Measurements from ENCODE around the gene VAT1L. TPM values are rescaled to one million over a fixed set of nuclear protein-coding genes. Genes with fewer than 3 reads are reported as not detected.

Gene VAT1L
- total RNA-seq, 1 donor from 2014 or later: 1.1 TPM

- no peak overlapping the region for H3K4me3 Mint-ChIP-seq (ENCODE audit: unreplicated experiment)
- TF ChIP-seq CTCF (IDR thresholded peaks at IDR 0.05; ENCODE audit: unreplicated experiment): no peak
- no peak for DNase-seq (ENCODE audit: low spot score)
- H3K27me3 Mint-ChIP-seq (ENCODE audit: unreplicated experiment): peaks cover 10% of the 10 kb centered on the region
- peaks cover 2% of the 10 kb centered on the region for H3K4me1 Mint-ChIP-seq (ENCODE audit: unreplicated experiment)
- no peaks in the 10 kb centered on the region for H3K9me3 Mint-ChIP-seq (ENCODE audit: unreplicated experiment)
- H3K36me3 Mint-ChIP-seq (ENCODE audit: low read depth, unreplicated experiment): no peaks in the 10 kb centered on the region
- no peak overlapping the region for H3K27ac Mint-ChIP-seq (ENCODE audit: unreplicated experiment)
Measured at GRCh38 chr16:77843405-77843804, 55.0 kb downstream of the VAT1L start.

GRCh38 chr16:77844801-77845200 lies 56.4 kb downstream of the VAT1L start:
- Mint-ChIP-seq H3K9me3 (ENCODE audit: unreplicated experiment) (no peaks in the 10 kb centered on the region), H3K27me3 (ENCODE audit: unreplicated experiment) (peaks cover 5% of the 10 kb centered on the region), H3K4me1 (ENCODE audit: unreplicated experiment) (no peaks in the 10 kb centered on the region), H3K36me3 (ENCODE audit: low read depth, unreplicated experiment) (no peaks in the 10 kb centered on the region), H3K27ac (ENCODE audit: unreplicated experiment) (no peak overlapping the region), H3K4me3 (ENCODE audit: unreplicated experiment) (no peak overlapping the region)
- TF ChIP-seq CTCF (IDR thresholded peaks at IDR 0.05; ENCODE audit: unreplicated experiment): no peak
- DNase-seq (ENCODE audit: low spot score): no peak

- H3K4me3 Mint-ChIP-seq (ENCODE audit: unreplicated experiment): no peak overlapping the region
- no peaks in the 10 kb centered on the region for H3K36me3 Mint-ChIP-seq (ENCODE audit: low read depth, unreplicated experiment)
- peaks cover 8% of the 10 kb centered on the region for H3K4me1 Mint-ChIP-seq (ENCODE audit: unreplicated experiment)
- no peaks in the 10 kb centered on the region for H3K9me3 Mint-ChIP-seq (ENCODE audit: unreplicated experiment)
- no peak for DNase-seq (ENCODE audit: low spot score)
- TF ChIP-seq CTCF (IDR thresholded peaks at IDR 0.05; ENCODE audit: unreplicated experiment): no peak
- H3K27ac Mint-ChIP-seq (ENCODE audit: unreplicated experiment): no peak overlapping the region
- H3K27me3 Mint-ChIP-seq (ENCODE audit: unreplicated experiment): peaks cover 2% of the 10 kb centered on the region
Measured at GRCh38 chr16:77849646-77850258, 61.4 kb downstream of the VAT1L start.

- no peaks in the 10 kb centered on the region for H3K36me3 Mint-ChIP-seq (ENCODE audit: low read depth, unreplicated experiment)
- no peaks in the 10 kb centered on the region for H3K9me3 Mint-ChIP-seq (ENCODE audit: unreplicated experiment)
- peaks cover 8% of the 10 kb centered on the region for H3K4me1 Mint-ChIP-seq (ENCODE audit: unreplicated experiment)
- no peak overlapping the region for H3K4me3 Mint-ChIP-seq (ENCODE audit: unreplicated experiment)
- no peak for DNase-seq (ENCODE audit: low spot score)
- TF ChIP-seq CTCF (IDR thresholded peaks at IDR 0.05; ENCODE audit: unreplicated experiment): no peak
- H3K27me3 Mint-ChIP-seq (ENCODE audit: unreplicated experiment): no peaks in the 10 kb centered on the region
- H3K27ac Mint-ChIP-seq (ENCODE audit: unreplicated experiment): no peak overlapping the region
Measured at GRCh38 chr16:77850636-77851333, 62.4 kb downstream of the VAT1L start.

- Mint-ChIP-seq H3K4me1 (ENCODE audit: unreplicated experiment) (peaks cover 8% of the 10 kb centered on the region), H3K9me3 (ENCODE audit: unreplicated experiment) (no peaks in the 10 kb centered on the region), H3K27me3 (ENCODE audit: unreplicated experiment) (no peaks in the 10 kb centered on the region), H3K4me3 (ENCODE audit: unreplicated experiment) (no peak overlapping the region), H3K27ac (ENCODE audit: unreplicated experiment) (no peak overlapping the region), H3K36me3 (ENCODE audit: low read depth, unreplicated experiment) (no peaks in the 10 kb centered on the region)
- TF ChIP-seq CTCF (IDR thresholded peaks at IDR 0.05; ENCODE audit: unreplicated experiment): no peak
- no peak for DNase-seq (ENCODE audit: low spot score)
Measured at GRCh38 chr16:77853161-77853560, 64.8 kb downstream of the VAT1L start.

Data from endothelial cell (in vitro differentiated cells).